Measurements from ENCODE around the gene GNB1L. TPM values are rescaled to one million over a fixed set of nuclear protein-coding genes. Genes with fewer than 3 reads are reported as not detected.

Gene GNB1L
- total RNA-seq, 1 experiment from 2014 or later: 10.3 TPM

GRCh38 chr22:19876314-19876940 is 21.8 kb upstream of the GNB1L start:
- Histone ChIP-seq H2AFZ (no peak overlapping the region), H4K20me1 (ENCODE audit: insufficient read depth) (no peaks in the 10 kb centered on the region; the same call in 1 of the 2 replicates), H3K9me2 (ENCODE audit: insufficient read depth) (no peaks in the 10 kb centered on the region), H3F3A (ENCODE audit: insufficient read depth, low read depth) (peaks cover 2% of the 10 kb centered on the region), H3K79me2 (ENCODE audit: low read depth) (no peaks in the 10 kb centered on the region), H3K4me1 (replicated peaks; ENCODE audit: insufficient read depth) (peaks cover 13% of the 10 kb centered on the region), H3K4me2 (no peak overlapping the region), H3K27me3 (ENCODE audit: insufficient read depth, low read depth) (no peaks in the 10 kb centered on the region), H3K27ac (no peak overlapping the region), H3K4me3 (no peak overlapping the region), H3K9me3 (ENCODE audit: insufficient read depth, low read depth) (no peaks in the 10 kb centered on the region), H3K36me3 (ENCODE audit: low read depth) (no peaks in the 10 kb centered on the region)
- intact Hi-C loops (cut with micrococcal nuclease; ENCODE audit: unreplicated experiment): no loop called here
- no peak for DNase-seq
- no TSS peak for BruUV-seq (replicated peaks)
- POLR2A ChIA-PET (ENCODE audit: unreplicated experiment): no interaction called here
- TF ChIP-seq EZH2 (IDR thresholded peaks at IDR 0.05; ENCODE audit: low read depth) (no peak), CTCF (conservative IDR thresholded peaks at IDR 0.05) (no peak)
- CTCF ChIA-PET: no interaction called here

DNA sequence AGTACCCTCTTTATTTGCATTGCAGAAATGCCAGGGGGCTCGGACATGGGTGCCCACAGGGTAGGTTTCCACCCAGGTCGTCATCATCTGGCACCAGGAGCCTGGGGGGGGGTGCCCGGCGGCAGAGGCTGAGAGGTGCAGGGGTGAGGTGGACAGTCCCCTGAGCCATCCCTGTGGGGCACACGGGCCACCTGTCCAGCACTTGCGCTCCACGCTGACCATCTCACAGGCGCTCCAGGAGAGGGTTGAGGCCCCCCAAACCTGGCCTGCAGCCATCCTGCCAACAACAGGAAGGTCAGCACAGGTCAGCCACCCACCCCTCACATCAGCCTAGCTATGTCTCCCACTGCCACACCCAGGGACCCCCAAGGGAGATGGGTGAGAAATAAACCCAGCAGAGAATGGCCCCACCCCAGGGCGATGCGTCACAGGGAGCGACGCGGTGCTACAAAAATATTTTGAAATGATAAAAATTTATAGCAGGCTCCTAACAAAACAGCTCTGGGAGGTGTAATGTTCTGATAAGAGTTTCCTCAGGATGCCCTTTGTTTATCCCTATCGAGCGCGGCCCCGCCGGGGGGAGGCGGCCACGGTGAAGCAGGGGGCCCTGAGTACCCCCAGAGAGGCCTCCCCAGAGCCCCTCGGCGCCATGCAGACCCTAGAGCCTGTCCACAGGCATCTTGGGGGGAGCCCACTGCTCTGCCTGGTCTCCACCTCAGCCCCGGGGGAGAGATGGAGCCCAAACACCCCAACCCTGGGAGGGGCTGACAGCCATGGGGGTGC is 21.0 kb upstream of the GNB1L start:
- Histone ChIP-seq H3K27me3 (ENCODE audit: insufficient read depth, low read depth) (no peaks in the 10 kb centered on the region), H3K4me3 (no peak overlapping the region), H3F3A (ENCODE audit: insufficient read depth, low read depth) (no peaks in the 10 kb centered on the region), H3K9me3 (ENCODE audit: insufficient read depth, low read depth) (no peaks in the 10 kb centered on the region), H3K4me1 (replicated peaks; ENCODE audit: insufficient read depth) (peaks cover 8% of the 10 kb centered on the region), H3K9me2 (ENCODE audit: insufficient read depth) (no peaks in the 10 kb centered on the region), H3K36me3 (ENCODE audit: low read depth) (no peaks in the 10 kb centered on the region), H3K4me2 (no peak overlapping the region), H4K20me1 (ENCODE audit: insufficient read depth) (no peaks in the 10 kb centered on the region), H2AFZ (no peak overlapping the region), H3K79me2 (ENCODE audit: low read depth) (no peaks in the 10 kb centered on the region), H3K27ac (no peak overlapping the region)
- intact Hi-C loops (cut with micrococcal nuclease; ENCODE audit: unreplicated experiment): loop anchor here (1.0 kb wide), 1 partner anchor 69 kb away; no protein-coding TSS in a partner anchor
- ChIA-PET CTCF (interaction anchor here (0.6 kb wide), 1 partner anchor 186 kb away, joined by 3 read pairs; no protein-coding TSS in a partner anchor), POLR2A (ENCODE audit: unreplicated experiment) (no interaction called here)
- TF ChIP-seq EZH2 (IDR thresholded peaks at IDR 0.05; ENCODE audit: low read depth): no peak
- TF ChIP-seq CTCF (conservative IDR thresholded peaks at IDR 0.05): no peak
- DNase-seq: no peak
- BruUV-seq (replicated peaks): no TSS peak

DNA sequence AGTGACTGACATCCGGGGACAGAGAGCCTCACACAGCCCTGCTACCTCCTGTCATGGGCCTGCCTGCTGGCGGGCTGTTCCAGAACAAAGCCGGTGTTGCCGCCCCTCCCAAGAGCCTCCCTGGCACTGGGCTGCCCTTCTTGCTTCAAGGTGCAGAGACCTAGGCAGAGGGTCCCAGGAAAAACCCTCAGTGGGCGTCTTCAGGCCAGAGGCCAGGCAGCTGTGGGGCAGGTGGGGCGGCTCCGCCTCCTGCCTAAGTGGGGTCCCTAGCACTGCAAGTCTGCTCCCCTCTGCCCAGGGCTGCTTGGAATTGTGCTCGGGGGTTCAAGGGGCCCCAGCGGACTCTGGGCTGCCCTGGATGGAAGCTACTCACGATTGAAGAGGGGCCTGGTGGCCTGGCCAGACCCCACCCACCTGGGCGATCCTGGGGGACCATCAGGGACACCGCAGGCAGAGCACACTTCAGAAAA is 20.4 kb upstream of the GNB1L start:
- Histone ChIP-seq H4K20me1 (ENCODE audit: insufficient read depth) (no peaks in the 10 kb centered on the region), H3K36me3 (ENCODE audit: low read depth) (no peaks in the 10 kb centered on the region), H3K79me2 (ENCODE audit: low read depth) (no peaks in the 10 kb centered on the region), H3K27ac (no peak overlapping the region), H3K27me3 (ENCODE audit: insufficient read depth, low read depth) (no peaks in the 10 kb centered on the region), H3K9me2 (ENCODE audit: insufficient read depth) (no peaks in the 10 kb centered on the region), H3K4me1 (replicated peaks; ENCODE audit: insufficient read depth) (0 out of 2 replicates have a peak, but pooled peaks cover 1% of the 10 kb centered on the region), H2AFZ (no peak overlapping the region), H3K9me3 (ENCODE audit: insufficient read depth, low read depth) (no peaks in the 10 kb centered on the region), H3F3A (ENCODE audit: insufficient read depth, low read depth) (no peaks in the 10 kb centered on the region), H3K4me2 (no peak overlapping the region), H3K4me3 (no peak overlapping the region)
- POLR2A ChIA-PET (ENCODE audit: unreplicated experiment): no interaction called here
- BruUV-seq (replicated peaks): no TSS peak
- CTCF ChIA-PET: interaction anchor here (0.6 kb wide), 1 partner anchor 186 kb away, joined by 3 read pairs; no protein-coding TSS in a partner anchor
- intact Hi-C loops (cut with micrococcal nuclease; ENCODE audit: unreplicated experiment): loop anchor here (1.0 kb wide), 1 partner anchor 69 kb away; no protein-coding TSS in a partner anchor
- DNase-seq: no peak
- no peak for TF ChIP-seq CTCF (conservative IDR thresholded peaks at IDR 0.05)
- no peak for TF ChIP-seq EZH2 (IDR thresholded peaks at IDR 0.05; ENCODE audit: low read depth)
